ENCODE measurements around the gene RBM4. TPM values are rescaled to one million over a fixed set of nuclear protein-coding genes. Genes with fewer than 3 reads are reported as not detected.

RBM4 gene
- total RNA-seq, 1 experiment from 2014 or later, result 94.4 TPM

GRCh38 chr11:66592457-66593302 is 45.8 kb upstream of the RBM4 start, which contains the start of the genes CCDC87 and CCS:
TSS of gene CCDC87 (minus strand) at chr11:66593063. CDS start at chr11:66593015, 48 bp downstream.
TSS of gene CCS (plus strand) at chr11:66593185. CDS start at chr11:66593262, 77 bp downstream.
- Histone ChIP-seq H3K9ac (ENCODE audit: low read length) (peak within 1 kb of the TSS; percentile 92), H3K27me3 (ENCODE audit: insufficient read depth, low read length) (no peaks in the 10 kb centered on the region), H3K4me2 (ENCODE audit: low read length) (peak within 1 kb of the TSS; percentile 99), H3K9me3 (ENCODE audit: control insufficient read depth in 1 of 2, insufficient read depth in 1 of 2, low read depth in 1 of 2, low read length in 2 of 2) (peaks cover 0 to 3% of the 10 kb centered on the region in 2 experiments; a peak in 1 of 4 replicates), H2AFZ (ENCODE audit: low read depth, low read length, poor library complexity, severe bottlenecking) (peak within 1 kb of the TSS; percentile 61), H3K36me3 (ENCODE audit: control insufficient read depth in 1 of 2, insufficient read depth in 2 of 2, low read length in 2 of 2) (no peaks in the 10 kb centered on the region), H3K9me2 (ENCODE audit: insufficient read depth) (no peaks in the 10 kb centered on the region), H4K20me1 (ENCODE audit: insufficient read depth) (no peaks in the 10 kb centered on the region), H3K79me2 (ENCODE audit: insufficient read depth, low read length) (peaks cover 12% of the 10 kb centered on the region; the same call in 1 of the 2 replicates), H3K4me1 (ENCODE audit: control insufficient read depth in 1 of 2, insufficient read depth in 2 of 2, low read length in 2 of 2) (peaks cover 4 to 20% of the 10 kb centered on the region in 2 experiments), H3K27ac (ENCODE audit: low read depth, low read length) (peak within 1 kb of the TSS; percentile 51), H3K4me3 (replicated peaks in 1 of 2; ENCODE audit: low read depth in 1 of 2, low read length in 2 of 2) (peak within 1 kb of the TSS; percentile 69 to 98)
- DNase-seq (ENCODE audit: low read depth, low spot score) (peak; percentile 91), ATAC-seq (peak; percentile 97)
- ChIA-PET CTCF (interaction anchor here (0.8 to 1.3 kb wide), 4 partner anchors 8 to 86 kb away, joined by 3 to 5 read pairs (median 4); partner anchors contain the start of gene RBM14), POLR2A (interaction anchor here (0.6 to 1.2 kb wide), 3 partner anchors 18 to 1718 kb away, joined by 3 to 4 read pairs (median 4); partner anchors contain the start of gene RBM4), RAD21 (ENCODE audit: low non-redundant PET in 1 of 2, low total read pairs in 2 of 2, uncharacterized antibody in 2 of 2, unreplicated experiment in 2 of 2) (interaction anchor here in 1 of 2 experiments (0.7 kb wide), 1 partner anchor 29 kb away, joined by 3 read pairs; no protein-coding TSS in a partner anchor)
- intact Hi-C loops (cut with micrococcal nuclease), result no loop called here
- BruUV-seq (replicated peaks), result no TSS peak
- TF ChIP-seq EZH2phosphoT487 (IDR thresholded peaks at IDR 0.05; ENCODE audit: borderline replicate concordance) (no peak), JUND (IDR thresholded peaks at IDR 0.05) (no peak), ZNF274 (IDR thresholded peaks at IDR 0.05; ENCODE audit: low read depth, low read length) (no peak), ELF1 (IDR thresholded peaks at IDR 0.05; ENCODE audit: borderline replicate concordance, low read depth) (no peak), EZH2 (IDR thresholded peaks at IDR 0.05) (no peak), RAD21 (IDR thresholded peaks at IDR 0.05; ENCODE audit: low read depth) (peak; percentile 17; the same call in 1 of the 2 replicates), EGR1 (IDR thresholded peaks at IDR 0.05; ENCODE audit: low read depth) (no peak), CEBPB (IDR thresholded peaks at IDR 0.05; ENCODE audit: low read depth) (no peak), ZBTB33 (IDR thresholded peaks at IDR 0.05; ENCODE audit: extremely low read depth, insufficient replicate concordance, low read length) (no peak), POLR2AphosphoS5 (IDR thresholded peaks at IDR 0.05; ENCODE audit: low read depth, low read length) (peak; percentile 99), CBX3 (IDR thresholded peaks at IDR 0.05; ENCODE audit: low read depth) (peak; percentile 8; the same call in 1 of the 2 replicates), CTCF (IDR thresholded peaks at IDR 0.05 in 2 of 3, conservative IDR thresholded peaks at IDR 0.05 in 1 of 3; ENCODE audit: borderline replicate concordance in 1 of 3, insufficient read depth in 1 of 3, low read depth in 2 of 3, low read length in 2 of 3) (peak; percentile 76 to 91 (median 80)), POLR2A (IDR thresholded peaks at IDR 0.05; ENCODE audit: borderline replicate concordance, extremely low read depth, insufficient read depth, insufficient read length) (peak; percentile 97), ZFX (IDR thresholded peaks at IDR 0.05) (peak; percentile 31; the same call in 1 of the 2 replicates), FOSL1 (IDR thresholded peaks at IDR 0.05; ENCODE audit: low read depth) (no peak)
- TF ChIP-seq, protein P1, sequence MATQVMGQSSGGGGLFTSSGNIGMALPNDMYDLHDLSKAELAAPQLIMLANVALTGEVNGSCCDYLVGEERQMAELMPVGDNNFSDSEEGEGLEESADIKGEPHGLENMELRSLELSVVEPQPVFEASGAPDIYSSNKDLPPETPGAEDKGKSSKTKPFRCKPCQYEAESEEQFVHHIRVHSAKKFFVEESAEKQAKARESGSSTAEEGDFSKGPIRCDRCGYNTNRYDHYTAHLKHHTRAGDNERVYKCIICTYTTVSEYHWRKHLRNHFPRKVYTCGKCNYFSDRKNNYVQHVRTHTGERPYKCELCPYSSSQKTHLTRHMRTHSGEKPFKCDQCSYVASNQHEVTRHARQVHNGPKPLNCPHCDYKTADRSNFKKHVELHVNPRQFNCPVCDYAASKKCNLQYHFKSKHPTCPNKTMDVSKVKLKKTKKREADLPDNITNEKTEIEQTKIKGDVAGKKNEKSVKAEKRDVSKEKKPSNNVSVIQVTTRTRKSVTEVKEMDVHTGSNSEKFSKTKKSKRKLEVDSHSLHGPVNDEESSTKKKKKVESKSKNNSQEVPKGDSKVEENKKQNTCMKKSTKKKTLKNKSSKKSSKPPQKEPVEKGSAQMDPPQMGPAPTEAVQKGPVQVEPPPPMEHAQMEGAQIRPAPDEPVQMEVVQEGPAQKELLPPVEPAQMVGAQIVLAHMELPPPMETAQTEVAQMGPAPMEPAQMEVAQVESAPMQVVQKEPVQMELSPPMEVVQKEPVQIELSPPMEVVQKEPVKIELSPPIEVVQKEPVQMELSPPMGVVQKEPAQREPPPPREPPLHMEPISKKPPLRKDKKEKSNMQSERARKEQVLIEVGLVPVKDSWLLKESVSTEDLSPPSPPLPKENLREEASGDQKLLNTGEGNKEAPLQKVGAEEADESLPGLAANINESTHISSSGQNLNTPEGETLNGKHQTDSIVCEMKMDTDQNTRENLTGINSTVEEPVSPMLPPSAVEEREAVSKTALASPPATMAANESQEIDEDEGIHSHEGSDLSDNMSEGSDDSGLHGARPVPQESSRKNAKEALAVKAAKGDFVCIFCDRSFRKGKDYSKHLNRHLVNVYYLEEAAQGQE (IDR thresholded peaks at IDR 0.05; ENCODE audit: low read depth), result no peak
- TF ChIP-seq, protein P2, sequence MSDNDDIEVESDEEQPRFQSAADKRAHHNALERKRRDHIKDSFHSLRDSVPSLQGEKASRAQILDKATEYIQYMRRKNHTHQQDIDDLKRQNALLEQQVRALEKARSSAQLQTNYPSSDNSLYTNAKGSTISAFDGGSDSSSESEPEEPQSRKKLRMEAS (IDR thresholded peaks at IDR 0.05), result peak; percentile 90
- TF ChIP-seq, protein P3, sequence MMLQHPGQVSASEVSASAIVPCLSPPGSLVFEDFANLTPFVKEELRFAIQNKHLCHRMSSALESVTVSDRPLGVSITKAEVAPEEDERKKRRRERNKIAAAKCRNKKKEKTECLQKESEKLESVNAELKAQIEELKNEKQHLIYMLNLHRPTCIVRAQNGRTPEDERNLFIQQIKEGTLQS (IDR thresholded peaks at IDR 0.05), result no peak
